LNCaP clone FGC (cell line): ENCODE data around the gene CIB2.
A peak's percentile ranks its signal among the peaks of the same experiment; 100 is the strongest.

Experiments
- DNase-seq: peaks from one replicate; pipeline ENCODE4 v3.0.0-alpha.2; 2011; ENCODE audit warnings: low read depth
- H3K4me3 ChIP-seq: 2 replicates; pipeline ENCODE4 v1.5.1; 2011; ENCODE audit warnings: mild to moderate bottlenecking, low read depth, low read length, control low read depth
- TF ChIP-seq, protein P1 (sequence below): IDR thresholded peaks from 2 replicates; pipeline ENCODE4 v1.5.1; 2012; ENCODE audit warnings: mild to moderate bottlenecking; ENCODE audit not compliant: control insufficient read depth, insufficient read depth; ENCODE audit errors: extremely low read depth

The CIB2 gene

GRCh38 chr15:78072080-78072892 lies 59.0 kb downstream of the CIB2 start:
- no peak for DNase-seq
- no peak overlapping the region for H3K4me3 ChIP-seq
- TF ChIP-seq, protein P1, sequence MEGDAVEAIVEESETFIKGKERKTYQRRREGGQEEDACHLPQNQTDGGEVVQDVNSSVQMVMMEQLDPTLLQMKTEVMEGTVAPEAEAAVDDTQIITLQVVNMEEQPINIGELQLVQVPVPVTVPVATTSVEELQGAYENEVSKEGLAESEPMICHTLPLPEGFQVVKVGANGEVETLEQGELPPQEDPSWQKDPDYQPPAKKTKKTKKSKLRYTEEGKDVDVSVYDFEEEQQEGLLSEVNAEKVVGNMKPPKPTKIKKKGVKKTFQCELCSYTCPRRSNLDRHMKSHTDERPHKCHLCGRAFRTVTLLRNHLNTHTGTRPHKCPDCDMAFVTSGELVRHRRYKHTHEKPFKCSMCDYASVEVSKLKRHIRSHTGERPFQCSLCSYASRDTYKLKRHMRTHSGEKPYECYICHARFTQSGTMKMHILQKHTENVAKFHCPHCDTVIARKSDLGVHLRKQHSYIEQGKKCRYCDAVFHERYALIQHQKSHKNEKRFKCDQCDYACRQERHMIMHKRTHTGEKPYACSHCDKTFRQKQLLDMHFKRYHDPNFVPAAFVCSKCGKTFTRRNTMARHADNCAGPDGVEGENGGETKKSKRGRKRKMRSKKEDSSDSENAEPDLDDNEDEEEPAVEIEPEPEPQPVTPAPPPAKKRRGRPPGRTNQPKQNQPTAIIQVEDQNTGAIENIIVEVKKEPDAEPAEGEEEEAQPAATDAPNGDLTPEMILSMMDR = no peak

DNA sequence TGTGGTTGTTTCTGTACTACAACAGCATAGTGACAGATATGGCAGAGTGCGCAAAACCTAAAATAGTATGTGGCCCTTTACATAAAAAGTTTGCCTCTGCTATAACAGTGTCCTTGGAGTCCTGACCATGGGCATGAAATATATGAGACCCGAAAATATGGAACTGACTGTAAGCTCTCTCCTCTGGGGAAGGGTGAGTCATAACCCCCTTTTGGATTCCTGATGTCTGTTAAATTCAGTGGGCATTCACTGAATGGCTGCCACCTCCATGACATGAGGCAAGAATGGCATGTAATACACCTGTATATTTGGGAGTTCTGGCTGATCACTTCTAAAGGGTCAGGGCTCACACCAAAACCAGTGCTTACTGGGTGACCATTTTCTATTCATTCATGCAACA lies 59.9 kb downstream of the CIB2 start:
- H3K4me3 ChIP-seq = no peak overlapping the region
- DNase-seq = no peak
- TF ChIP-seq, protein P1 = no peak

DNA sequence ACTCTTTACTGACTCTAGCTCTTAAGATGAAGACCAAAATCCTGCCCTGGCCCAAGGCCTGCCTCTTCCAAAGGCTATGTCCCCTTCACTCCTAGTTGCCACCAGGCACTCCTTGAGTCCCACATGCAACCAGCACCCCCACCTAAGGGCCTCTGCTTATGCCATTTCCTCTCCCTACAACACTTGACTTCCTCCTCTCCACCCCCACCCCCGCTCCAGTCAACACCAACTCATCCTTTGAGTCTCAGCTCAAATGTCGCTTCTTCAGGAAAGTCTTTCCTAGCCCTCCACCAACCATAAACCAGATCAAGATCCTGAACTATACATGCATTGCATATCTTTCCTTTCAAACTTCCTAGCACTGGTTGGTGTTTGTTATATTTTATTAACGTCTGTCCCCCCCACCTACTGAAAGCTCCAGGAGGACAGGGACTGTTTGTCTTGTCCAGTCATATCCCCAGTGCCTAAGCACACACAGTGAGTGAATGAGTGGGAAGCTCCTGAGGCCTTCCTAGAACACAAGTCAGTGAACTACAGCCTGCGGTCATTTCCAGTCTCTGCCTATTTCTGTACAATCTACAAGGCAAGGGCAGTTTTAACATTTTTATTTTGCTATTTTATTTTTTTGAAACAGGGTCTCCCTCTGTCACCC lies 61.1 kb downstream of the CIB2 start:
- no peak for DNase-seq
- TF ChIP-seq, protein P1 = no peak
- H3K4me3 ChIP-seq = no peak overlapping the region

GRCh38 chr15:78069462-78070029 lies 61.7 kb downstream of the CIB2 start:
- TF ChIP-seq, protein P1 = no peak
- DNase-seq = no peak
- no peak overlapping the region for H3K4me3 ChIP-seq

DNA sequence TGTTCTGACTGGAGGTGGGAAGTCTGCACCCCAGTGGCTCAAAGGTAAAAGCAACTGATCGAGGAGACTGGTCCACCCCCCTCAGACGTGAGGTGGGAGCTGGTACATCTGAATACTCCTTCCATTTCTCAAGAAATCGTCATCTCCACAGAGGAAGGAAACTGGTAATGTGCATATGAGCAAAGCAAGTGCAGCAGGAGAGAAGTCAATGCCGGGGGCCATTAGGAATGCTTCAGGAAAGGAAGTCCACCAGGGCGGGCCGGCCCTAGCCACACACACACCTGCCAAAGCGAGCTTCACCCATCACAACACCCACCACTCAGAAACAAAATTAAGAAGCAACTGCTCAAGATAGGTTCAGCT lies 62.2 kb downstream of the CIB2 start:
- TF ChIP-seq, protein P1 = no peak
- DNase-seq = no peak
- no peak overlapping the region for H3K4me3 ChIP-seq

DNA sequence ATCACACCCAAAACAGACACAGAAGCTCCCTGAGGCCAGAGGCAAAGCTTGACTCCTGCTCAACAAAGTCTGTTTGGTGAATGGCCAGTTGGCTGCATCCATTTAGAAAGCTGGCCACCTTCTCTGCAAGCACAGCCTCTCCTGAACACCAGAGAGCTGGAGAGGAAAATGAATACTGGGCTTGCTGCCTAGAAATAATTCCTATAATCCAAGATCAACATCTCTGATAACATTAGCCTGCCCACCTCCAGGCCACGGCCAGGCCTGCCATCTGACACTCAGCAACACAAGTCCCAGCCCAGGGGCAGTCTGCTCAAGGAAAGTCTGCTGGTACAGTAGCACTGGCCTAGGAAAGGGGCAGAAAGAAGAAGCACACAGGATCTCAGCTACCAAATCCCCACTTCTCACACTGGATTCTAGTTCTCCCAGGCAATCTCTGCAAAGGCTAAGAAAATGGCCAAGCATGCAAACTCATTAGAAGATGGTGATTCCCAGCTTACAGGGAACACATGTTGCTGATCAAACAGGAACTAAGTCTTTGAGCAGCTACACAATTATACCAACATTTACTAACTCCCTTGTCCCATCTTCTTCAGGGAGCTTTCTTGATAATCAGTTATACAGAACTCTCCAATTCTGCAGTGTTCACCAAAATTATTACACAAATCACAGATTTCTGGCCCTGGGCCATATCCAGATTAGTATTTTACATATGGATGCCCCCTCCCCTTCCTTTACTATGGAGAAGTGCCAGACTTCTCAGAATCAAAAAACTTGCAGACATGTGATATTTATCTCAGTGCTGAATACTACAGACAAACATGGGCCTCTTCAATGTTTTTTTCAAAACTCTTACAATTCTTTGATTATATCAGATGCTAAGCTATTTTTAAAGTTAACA lies 63.7 kb downstream of the CIB2 start:
- DNase-seq = peak; percentile 93
- TF ChIP-seq, protein P1 = no peak
- H3K4me3 ChIP-seq = peak overlapping the region; percentile 19; the same call in 1 of the 2 replicates
